Stimulated activated CD8-positive, alpha-beta memory T cell treated with anti-CD3 and anti-CD28 coated beads, Interleukin-2, amount 100 ng/mL, for 48 hours (primary cell): Measurements from ENCODE around the gene ZBED2.

Source experiments
- DNase-seq, 2 donors: peaks; one replicate each; pipeline ENCODE4 v3.0.0-alpha.2; 2020; ENCODE audit warnings: low read depth in 2 of 2

Gene ZBED2

DNA sequence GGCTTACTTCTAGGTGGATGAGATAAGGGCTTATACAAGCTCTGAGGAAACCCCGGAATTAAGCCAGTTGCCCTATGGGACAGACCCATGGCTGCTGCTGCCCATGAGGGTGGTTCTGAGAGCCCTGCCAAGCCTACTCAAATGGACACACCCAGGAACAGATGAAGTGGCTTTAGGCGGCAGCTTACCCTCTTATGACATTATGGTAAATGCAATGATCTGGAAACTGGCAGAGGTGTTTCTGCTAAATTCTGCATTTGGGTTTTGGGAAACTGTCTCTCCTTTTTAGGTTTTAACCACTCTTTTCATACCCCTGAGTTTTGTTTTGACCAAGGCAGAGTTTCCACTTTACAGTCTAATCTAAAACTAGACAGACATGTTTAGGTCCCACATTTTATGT, 9.0 kb upstream of the ZBED2 start:
- no peak for DNase-seq

DNA sequence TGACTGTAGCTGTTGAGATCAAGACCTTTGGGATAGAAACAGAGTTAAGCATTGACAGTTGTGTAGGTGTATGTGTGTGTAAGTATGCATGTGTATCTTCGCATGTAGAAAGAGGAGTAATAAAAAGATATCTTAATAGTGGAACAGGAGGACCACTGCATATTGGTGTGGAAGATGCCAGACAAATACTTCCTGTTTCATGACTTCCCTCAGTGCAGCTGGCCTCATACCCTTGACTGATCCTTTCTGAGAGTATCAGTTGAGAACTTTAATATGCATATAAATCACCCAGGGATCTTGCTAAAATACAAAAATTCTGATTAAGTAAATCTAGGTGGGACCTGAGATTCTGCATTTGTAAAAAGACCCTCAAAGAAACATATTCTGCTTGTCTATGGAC, 8.5 kb upstream of the ZBED2 start:
- no peak for DNase-seq

DNA sequence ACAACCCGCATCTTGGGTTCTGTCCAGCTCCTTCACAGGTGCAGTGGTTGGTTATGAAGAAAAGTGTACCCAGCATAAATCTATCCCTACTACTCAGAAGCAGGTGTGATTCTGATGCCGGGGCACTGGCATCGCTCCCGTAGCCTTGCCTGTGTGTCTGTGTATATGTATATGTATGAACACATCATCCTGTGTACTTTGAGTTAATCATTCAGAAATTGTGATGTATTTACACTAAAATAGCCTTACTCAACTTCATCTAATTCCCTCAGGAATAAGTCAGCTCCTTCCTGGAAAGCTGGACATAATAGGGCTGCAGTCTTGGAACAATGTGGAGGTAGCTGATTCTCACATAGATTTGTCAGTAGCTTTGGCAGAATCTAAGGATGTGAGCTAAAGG, 6.7 kb upstream of the ZBED2 start:
- DNase-seq = no peak

DNA sequence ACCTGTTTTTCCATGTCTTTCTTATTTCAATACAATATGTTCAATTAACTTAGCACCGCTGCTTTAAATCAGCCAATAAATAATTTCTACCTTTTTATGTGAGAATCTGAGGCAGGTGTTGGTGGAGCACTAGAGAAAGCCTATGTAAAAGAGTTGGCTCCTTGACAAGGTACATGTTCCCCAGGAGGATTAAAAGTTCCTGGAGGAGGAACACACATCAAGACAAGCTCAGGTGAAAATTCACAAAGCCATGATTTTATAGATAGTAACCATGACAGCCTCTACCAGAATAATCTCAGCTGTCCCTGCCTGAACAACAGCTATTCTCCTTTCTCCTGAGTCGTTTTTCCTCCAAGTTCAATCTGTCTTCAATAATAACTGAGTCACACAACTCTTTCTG, 3.4 kb upstream of the ZBED2 start:
- DNase-seq = no peak

DNA sequence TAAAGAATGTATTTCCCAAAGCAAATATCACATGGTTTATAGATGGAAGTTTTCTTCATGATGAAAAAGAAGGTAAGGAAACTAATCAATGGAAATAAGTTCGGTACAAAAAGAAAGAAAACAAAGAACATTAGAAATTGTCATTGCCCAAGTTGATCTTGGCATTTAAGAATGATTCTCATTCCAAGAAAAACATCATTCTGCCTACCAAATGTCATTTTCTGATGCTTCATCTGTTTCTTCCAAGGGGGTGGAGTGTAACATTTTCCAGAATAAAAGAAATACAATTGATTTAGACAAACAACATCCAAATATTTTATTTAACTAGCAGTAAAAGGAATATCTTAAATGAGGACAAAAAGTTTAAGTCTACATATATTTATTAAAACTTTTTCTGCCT, 3.0 kb upstream of the ZBED2 start:
- no peak for DNase-seq

DNA sequence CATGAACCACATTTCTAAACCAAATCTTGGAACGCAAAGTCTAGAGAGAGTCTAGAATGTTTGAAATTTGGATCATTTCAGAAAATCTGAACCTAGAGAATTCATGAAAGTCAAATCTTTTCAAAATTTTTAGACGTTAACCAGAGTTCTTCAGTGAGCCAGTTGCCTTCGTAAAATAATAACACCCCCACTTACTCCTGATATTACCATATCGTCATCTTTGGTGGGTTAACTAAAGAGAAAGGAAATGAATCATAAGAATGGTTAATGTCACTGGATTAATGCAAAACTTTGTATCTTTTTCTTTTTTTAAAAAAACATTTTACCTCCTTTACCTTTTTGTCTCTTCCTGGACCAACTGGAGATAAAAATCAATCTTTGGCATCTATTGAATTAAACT, 1.2 kb upstream of the ZBED2 start:
- DNase-seq = no peak

DNA sequence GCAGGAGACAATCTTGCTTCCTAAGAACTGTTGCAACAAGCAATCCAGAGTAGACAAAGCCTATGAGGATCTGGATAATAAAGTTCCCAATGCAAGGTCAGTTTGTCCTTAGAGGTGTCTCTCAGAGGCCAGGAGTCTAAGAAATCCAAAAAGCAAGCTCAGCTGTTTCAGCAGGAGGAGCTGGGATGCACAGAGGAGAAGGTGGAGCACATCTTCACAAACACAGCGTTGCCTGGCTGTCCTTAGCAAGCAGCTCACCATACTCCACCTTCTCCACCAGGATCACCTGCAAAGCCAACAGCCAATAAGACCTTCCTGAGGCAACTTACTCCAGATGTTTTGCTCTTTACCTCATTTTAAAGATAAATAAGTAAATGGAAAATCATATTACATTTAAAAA, 365 bp downstream of the ZBED2 start:
- no peak for DNase-seq

DNA sequence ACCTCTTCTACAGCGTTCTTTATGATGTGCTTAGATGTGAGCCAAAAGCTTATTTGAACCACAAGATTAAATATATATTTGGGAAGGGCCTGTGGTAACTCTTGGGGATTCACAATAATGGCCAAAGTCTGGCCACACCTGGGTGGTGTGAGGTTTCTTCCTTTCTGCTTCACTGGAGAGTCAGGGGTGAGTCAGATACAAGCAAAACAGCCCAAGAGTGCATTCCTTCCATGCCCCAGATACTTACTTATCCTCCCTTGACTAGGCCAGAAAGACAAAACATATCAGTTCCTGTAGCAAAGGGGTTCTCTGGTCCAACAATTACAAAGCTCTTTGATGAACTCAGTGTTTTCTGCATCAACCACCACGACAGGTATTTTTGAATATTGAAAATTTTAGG, 941 bp downstream of the ZBED2 start:
- DNase-seq = no peak

DNA sequence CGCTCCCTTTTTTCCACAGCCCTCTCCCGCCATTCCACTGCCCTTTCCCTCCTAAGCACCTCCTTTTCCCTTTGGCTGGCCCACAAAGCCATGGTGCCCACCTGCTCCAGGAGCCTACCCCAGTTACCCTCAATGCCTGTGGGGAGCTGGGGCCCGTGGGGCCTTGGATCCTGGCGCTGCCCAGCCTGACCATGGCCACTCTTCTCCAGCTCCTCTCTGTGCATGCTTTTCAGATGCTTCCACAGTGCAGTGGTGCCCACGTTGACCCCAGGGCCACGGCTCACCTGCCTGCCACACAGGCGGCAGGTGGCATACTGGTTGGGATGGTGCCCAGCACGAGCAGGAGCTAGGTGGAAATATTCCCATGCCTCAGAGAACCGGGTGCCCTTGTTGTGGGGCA, 1.5 kb downstream of the ZBED2 start:
- DNase-seq = no peak

DNA sequence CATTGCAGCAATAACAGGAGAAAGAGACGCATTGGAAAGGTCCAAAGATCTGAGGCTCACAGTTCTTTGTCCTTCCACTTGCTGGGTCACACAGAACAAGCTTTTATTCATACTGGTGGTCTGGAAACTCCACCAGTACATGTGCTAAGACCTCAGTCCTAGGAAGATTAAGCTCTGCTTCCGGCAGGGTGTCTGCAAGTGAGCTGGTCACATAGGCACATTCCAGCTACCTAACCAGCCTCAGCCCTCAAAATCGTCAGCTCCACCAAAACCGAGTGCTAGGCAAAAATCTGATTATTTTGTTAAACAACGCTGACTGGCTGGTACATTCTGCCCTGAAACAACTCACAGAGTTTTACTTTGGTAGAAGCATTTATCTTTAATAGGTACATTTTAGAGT, 2.2 kb downstream of the ZBED2 start:
- DNase-seq = no peak

DNA sequence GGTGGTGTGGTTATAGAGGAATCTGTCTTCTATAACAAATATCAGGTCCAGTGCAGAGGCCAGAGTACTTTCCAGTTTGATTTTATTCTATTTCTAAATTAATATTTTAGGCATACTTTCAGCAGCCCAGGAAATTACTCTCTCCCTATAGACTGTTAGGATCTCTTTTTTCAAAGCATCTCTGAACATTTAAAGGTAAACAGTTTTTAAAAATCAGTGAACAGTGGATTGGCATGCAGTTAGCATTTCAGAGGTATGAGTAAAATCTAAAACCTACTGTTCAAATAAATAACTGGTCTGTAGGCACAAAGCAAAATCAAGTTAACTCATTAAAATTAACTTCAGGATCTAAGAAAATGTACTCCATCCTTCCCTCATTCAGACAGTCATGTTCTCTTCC, 3.0 kb downstream of the ZBED2 start:
- no peak for DNase-seq

DNA sequence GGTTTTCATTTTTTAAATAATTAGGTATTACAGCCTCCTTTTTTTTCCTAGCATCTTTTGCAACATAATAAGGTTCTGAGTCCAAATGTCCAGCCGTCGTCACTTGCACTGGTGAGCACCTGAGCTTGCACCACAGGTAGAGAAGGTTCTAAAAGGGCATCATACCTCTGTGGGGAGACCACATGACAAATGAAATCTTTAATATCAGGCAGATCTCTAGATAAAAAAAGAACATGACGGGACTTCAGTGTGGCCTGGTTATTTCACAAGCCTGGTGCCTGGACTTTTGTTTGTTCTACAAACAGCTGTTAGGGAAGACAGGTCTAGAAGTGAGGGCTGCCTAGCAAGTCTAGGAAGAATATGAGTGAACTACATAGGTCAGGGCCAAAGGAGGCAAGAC, 3.6 kb downstream of the ZBED2 start:
- DNase-seq = no peak

DNA sequence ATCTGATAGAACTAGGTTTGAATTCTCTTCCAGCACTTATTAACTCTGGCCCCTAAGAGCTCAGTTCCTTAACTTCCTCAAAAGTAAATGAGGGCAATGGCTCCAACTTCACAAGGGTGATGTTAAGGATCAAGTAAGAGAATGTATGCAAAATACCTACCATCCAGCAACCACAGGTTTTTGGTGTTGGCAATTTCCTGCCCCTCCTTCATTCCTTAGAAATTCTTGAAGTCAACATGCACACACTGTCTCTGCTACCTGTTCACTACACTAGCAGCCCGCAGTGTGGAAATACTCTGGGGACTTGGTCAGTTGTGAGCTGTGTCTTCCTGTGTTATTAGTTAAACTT, 5.0 kb downstream of the ZBED2 start:
- no peak for DNase-seq

DNA sequence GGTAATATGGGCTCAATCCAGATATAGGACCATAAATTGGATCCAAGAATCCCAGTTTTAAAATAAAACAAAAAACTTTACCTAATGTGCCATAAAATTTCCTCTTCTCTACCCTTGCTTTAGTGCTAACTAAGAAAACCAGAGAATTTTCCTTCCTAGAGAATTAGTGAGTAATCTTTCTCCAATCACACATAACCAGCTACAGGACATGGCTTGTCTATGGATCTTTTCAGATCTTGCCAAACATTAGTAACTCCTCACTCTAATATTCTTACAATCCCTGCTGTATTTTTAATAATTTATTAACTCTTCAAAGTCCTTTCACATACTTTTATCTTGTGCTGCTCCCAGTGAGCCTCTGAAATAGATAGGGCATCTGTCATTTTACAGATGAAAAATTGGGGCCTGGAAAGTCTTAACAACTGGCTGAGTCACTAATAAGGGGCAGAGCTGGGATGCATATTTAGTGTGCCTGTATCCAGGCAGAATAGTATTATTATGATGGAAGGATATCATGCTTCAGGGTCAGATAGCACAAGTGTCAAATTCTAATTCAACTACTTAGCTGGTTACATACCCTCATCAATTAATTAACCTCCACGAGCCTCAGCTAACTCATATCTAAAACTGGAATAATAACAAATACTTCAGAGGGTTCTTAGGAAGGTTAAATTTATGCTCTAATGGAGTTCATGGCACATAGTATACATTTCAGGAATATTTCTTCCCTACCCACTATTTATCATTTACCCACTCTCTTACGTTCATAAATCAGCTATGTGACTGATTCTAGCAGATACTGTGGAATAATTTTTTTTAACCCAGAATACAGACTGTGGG, 5.6 kb downstream of the ZBED2 start:
- DNase-seq = no peak

DNA sequence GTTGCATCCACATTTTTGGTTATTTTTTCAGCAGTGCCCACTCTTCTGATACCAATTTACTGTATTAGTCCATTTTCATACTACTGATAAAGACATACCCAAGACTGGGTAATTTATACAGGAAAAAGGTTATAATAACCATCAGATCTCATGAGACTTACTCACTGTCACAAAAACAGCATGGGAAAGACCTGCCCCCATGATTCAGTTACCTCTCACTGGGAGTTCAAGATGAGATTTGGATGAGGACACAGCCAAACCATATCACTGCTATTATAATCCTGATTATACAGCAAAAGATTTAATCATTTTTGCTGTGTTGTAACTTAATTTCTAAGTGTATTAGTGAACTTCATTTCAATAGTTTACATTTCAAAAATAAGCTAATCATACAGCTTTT, 6.6 kb downstream of the ZBED2 start:
- DNase-seq = no peak

DNA sequence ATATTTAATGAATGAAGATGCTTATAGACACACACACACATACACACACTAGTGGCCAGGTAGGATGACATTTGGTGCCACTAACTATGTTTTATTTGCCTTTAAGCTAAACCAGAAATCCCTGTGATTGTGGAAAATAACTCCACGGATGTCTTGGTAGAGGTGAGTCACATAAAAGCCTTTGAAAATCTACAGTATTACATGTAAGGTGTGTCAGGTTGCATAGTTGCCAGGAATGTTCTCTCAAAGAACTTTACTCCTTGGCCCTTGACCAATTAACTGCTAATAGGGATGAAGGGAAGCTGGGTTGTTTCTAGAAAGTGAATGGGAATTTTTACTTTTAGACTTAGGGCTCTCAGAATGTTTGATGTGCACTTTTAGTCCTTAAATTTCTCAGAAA, 9.9 kb downstream of the ZBED2 start:
- no peak for DNase-seq

DNA sequence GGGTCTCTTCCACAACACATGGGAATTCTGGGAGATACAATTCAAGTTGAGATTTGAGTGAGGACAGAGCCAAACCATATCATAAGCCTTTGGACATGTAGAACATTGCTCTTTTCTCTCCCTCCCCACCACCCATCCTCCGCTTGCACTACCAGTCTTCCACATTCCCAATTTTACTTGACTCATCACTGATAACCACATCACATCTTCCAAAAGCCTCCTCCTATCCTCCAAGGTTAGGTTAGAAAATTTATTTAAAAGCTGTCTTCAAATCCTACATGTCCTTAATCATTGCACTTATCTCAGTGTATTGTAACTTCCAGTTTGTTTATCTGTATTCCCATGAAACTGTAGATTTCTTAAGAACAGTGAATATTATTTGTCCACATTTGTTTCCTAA, 10.4 kb downstream of the ZBED2 start:
- DNase-seq = no peak

DNA sequence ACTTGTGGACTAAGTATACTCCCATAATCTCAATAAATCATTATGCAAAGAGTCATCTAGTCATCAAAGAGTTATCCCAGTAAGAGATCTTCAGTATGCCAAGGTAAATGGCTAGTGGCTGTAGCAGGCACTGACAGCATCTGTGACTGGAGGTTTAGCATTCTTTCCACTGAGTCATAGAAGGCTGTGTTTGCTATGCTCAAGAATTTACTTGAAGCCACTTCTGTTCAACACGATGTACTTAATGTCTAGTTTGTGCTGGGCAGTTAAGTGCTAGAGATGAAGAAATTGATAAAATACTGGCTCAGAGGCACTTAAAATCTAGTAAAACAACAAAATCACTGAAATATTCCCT, 13.0 kb downstream of the ZBED2 start:
- no peak for DNase-seq

DNA sequence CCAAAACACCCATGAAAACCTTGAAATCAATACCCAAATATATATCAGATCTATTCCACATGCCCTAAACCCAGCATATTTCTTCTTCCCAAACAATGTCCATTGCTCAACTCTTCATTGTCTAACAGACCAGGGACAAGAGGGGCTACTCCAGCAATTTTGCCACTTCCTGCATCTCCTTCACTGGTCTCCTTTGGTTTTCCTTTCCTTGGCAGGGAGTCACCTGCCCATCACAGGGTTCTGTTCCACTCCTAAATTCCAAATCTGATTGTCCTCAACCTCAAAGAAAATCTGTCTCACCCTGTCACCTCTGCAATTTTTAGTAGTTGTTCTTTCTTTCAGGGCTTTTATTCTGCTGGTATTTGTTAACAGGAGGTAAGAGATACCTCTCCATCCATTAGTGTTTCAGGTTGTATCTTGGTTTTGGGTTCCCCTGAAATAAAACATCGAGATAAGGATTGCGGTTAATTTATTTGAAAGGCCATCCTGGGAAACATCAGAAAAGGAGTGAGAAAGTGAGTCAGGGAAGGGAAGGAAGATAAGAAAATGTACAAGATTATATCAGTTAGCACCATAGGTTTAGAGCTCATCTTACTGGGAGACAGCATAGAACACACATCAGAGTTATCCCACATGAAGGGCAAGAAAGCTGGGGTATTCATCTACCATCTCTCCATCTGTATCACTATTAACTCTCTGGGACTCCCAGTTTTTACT, 13.6 kb downstream of the ZBED2 start:
- no peak for DNase-seq

DNA sequence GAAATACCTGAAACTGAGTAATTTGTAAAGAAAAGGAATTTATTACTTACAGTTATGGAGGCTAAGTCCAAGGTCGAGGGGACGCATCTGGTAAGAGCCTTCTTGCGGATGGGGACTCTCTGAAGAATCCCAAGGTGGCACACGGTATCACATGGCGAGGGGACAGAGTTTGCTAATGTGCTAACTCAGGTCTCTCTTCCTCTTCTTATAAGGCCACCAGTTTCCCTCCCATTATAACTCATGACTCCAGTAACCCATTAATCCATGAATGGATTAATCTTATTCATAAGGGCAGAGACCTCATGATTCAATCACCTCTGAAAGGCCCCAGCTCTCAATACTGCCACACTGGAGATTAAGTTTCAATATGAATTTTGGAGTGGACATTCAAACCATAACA, 15.7 kb downstream of the ZBED2 start:
- DNase-seq = no peak

DNA sequence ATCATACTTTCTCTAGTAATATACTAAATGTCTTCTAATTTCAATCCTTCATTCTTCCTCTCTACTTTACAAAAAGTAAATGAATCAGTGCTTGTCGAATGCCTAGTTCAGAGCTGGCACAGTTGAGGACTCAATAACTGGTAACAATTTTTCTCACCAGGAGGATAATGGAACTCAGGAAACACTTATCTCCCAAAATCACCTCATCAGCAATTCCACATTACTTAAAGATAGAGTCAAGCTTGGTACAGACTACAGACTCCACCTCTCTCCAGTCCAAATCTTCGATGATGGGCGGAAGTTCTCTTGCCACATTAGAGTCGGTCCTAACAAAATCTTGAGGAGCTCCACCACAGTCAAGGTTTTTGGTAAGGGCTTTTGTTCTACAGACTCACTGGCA, 16.3 kb downstream of the ZBED2 start:
- no peak for DNase-seq

DNA sequence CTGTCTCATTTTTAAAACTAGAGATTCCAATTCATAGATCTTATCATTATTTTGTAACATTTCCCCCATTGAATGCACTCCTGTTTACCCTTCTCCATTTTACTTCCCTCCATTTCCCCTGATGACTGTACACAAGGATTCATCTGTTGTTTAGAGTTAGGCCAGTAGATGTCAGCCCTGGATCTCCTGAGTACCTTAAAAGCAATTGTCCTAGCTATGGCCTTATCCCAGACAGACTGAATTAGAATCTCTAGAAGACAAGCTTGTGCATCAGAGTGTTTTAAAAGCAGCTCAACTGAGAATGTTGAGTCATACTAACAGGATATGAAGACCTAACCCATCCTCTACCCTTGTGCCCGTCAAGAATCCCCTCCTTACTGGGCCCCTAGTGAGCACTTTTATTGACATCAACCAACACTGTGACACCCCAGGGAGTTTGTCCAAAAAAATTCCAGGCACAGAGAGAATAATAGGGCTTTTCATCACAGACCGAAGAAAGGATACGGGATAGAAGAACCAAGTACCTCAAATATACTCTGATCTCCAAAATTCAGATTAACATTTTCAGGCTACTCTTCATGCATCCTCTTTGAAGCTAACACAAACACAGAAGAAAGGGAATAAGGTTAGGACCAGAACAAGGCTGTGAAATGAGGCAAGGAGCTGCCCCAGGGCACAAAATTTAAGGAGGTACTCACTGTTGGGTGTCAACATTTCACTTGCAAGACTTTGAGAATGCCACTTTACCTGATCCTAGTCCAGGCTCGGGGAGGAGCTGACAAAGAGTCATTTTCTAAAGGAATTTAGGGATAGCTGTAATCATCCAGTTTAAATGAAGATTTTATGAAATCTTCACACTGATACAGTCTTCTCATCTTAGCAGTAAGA, 17.1 kb downstream of the ZBED2 start:
- DNase-seq = no peak

DNA sequence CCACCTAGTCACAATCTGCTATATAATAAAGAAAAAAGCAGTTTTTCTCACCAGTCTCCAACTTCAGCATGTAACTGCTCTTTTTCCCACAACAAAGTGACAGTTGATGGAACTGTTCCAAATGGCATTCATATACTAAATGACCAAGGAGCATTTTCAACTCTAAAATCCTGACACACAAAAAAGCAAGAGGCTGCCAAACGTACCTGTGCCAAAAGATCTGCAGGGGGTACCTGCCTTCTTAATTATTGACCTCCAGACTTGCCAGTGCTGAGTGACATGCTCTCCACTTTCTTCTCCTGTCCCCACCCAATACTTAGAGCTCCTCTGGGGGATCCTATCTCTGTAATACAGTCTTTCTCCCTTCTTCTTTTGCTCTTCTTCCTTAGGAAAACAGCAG, 18.0 kb downstream of the ZBED2 start:
- DNase-seq = no peak
